ENCODE results near the gene KRTAP10-5.

- TF ChIP-seq CSDC2 (CRISPR knock-in tag; IDR thresholded peaks at IDR 0.05) (no peak), ZFP30 (CRISPR knock-in tag; IDR thresholded peaks at IDR 0.05) (no peak), ZNF8 (CRISPR knock-in tag; IDR thresholded peaks at IDR 0.05) (no peak), ZNF70 (CRISPR knock-in tag; IDR thresholded peaks at IDR 0.05) (no peak), CSRNP3 (CRISPR knock-in tag; IDR thresholded peaks at IDR 0.05) (no peak), PATZ1 (CRISPR knock-in tag; IDR thresholded peaks at IDR 0.05; ENCODE audit: borderline replicate concordance) (no peak), ESRRG (CRISPR knock-in tag; IDR thresholded peaks at IDR 0.05) (no peak), ZC3H10 (CRISPR knock-in tag; IDR thresholded peaks at IDR 0.05) (no peak)
These were observed 46.3 kb downstream of the KRTAP10-5 start for GRCh38 chr21:44533891-44534627.
